Esophagus muscularis mucosa (tissue), 3 donors: ENCODE results near the gene TEAD4.

Experiments used
- POLR2A ChIP-seq: fragments of 450-650 bp; IDR thresholded peaks from one replicate; pipeline ENCODE4 v1.6.1; 2017; ENCODE audit warnings: antibody characterized with exemption, moderate library complexity, mild to moderate bottlenecking, low read depth
- TF ChIP-seq, protein P1 (sequence below), 3 experiments: fragments of 200-600 bp in 2 of 3; fragments of 450-650 bp in 1 of 3; sonication (generic) in 2 of 3; IDR thresholded peaks; one replicate each; pipeline ENCODE4 v1.5.1; 2017 to 2019; ENCODE audit warnings: antibody characterized with exemption in 3 of 3, mild to moderate bottlenecking in 2 of 3, moderate library complexity in 1 of 3

DNA sequence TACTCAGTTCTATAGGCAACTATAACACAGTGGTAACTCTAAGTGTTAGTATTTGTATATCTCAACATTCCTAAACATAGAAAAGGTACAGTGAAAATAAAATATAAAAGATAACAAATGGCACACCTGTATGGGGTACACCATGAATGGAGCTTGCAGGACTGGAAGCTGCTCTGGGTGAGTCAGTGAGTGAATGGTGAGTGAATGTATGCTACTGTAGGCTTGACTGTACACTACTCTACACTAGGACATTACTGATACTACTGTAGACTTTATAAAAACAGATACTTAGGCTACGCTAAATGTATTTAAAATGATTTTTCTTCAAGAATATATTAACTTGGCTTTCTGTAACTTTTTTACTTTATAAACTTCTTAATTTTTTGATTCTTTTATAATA, 25.5 kb downstream of the TEAD4 start:
- TF ChIP-seq POLR2A, result no peak
- TF ChIP-seq, protein P1, sequence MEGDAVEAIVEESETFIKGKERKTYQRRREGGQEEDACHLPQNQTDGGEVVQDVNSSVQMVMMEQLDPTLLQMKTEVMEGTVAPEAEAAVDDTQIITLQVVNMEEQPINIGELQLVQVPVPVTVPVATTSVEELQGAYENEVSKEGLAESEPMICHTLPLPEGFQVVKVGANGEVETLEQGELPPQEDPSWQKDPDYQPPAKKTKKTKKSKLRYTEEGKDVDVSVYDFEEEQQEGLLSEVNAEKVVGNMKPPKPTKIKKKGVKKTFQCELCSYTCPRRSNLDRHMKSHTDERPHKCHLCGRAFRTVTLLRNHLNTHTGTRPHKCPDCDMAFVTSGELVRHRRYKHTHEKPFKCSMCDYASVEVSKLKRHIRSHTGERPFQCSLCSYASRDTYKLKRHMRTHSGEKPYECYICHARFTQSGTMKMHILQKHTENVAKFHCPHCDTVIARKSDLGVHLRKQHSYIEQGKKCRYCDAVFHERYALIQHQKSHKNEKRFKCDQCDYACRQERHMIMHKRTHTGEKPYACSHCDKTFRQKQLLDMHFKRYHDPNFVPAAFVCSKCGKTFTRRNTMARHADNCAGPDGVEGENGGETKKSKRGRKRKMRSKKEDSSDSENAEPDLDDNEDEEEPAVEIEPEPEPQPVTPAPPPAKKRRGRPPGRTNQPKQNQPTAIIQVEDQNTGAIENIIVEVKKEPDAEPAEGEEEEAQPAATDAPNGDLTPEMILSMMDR (IDR thresholded peaks at IDR 0.05), result no peak
